DOHH2 (cell line): ENCODE data around the gene TCERG1.

Experiments
- H3F3A ChIP-seq: fragments of 200-600 bp; sonication (generic), shearing (Covaris generic); 2 replicates; pipeline ENCODE4 v1.6.0; 2016; ENCODE audit warnings: antibody characterized with exemption, mild to moderate bottlenecking; ENCODE audit not compliant: control insufficient read depth, insufficient read depth
- H3K27ac ChIP-seq: fragments of 200-600 bp; sonication (generic); 2 replicates; pipeline ENCODE4 v1.5.1; 2014; ENCODE audit warnings: low read depth, mild to moderate bottlenecking, low read length, moderate library complexity
- H3K27me3 ChIP-seq: fragments of 200-600 bp; sonication (generic); 2 replicates; pipeline ENCODE4 v1.6.1; 2014; ENCODE audit warnings: mild to moderate bottlenecking, low read length, mixed read lengths; ENCODE audit not compliant: control insufficient read depth
- H3K36me3 ChIP-seq: fragments of 200-600 bp; sonication (generic); 2 replicates; pipeline ENCODE4 v1.6.1; 2014; ENCODE audit warnings: mild to moderate bottlenecking, low read length, moderate library complexity, mixed read lengths; ENCODE audit not compliant: control insufficient read depth
- H3K4me1 ChIP-seq: fragments of 200-600 bp; sonication (generic); 2 replicates; pipeline ENCODE4 v1.6.1; 2014; ENCODE audit warnings: mild to moderate bottlenecking, low read length, mixed read lengths; ENCODE audit not compliant: control insufficient read depth
- H3K4me2 ChIP-seq: fragments of 200-600 bp; sonication (generic); 2 replicates; pipeline ENCODE4 v1.6.0; 2014; ENCODE audit warnings: mild to moderate bottlenecking, low read length, moderate library complexity
- H3K4me3 ChIP-seq: fragments of 200-600 bp; sonication (generic); 2 replicates; pipeline ENCODE4 v1.5.1; 2014; ENCODE audit warnings: mild to moderate bottlenecking, low read length, mixed read lengths
- H3K79me2 ChIP-seq: fragments of 200-600 bp; sonication (generic); 2 replicates; pipeline ENCODE4 v1.6.1; 2014; ENCODE audit warnings: mild to moderate bottlenecking, low read length, mixed read lengths; ENCODE audit not compliant: control insufficient read depth
- H3K9me2 ChIP-seq: fragments of 200-600 bp; sonication (generic); replicated peaks from 2 replicates; pipeline ENCODE4 v1.6.1; 2014; ENCODE audit warnings: mild to moderate bottlenecking, low read length, mixed read lengths; ENCODE audit not compliant: control insufficient read depth
- H3K9me3 ChIP-seq: fragments of 200-600 bp; sonication (generic); 2 replicates; pipeline ENCODE4 v1.6.1; 2014; ENCODE audit warnings: antibody characterized with exemption, low read length, mixed read lengths; ENCODE audit not compliant: control insufficient read depth, insufficient read depth
- H4K20me1 ChIP-seq: fragments of 200-600 bp; sonication (generic); 2 replicates; pipeline ENCODE4 v1.6.0; 2014; ENCODE audit warnings: low read depth, mild to moderate bottlenecking, antibody characterized with exemption, low read length, moderate library complexity; ENCODE audit not compliant: control insufficient read depth, insufficient read depth
- EZH2phosphoT487 ChIP-seq: fragments of 200-600 bp; sonication (generic); IDR thresholded peaks from 2 replicates; pipeline ENCODE4 v1.6.1; 2017; ENCODE audit warnings: borderline replicate concordance, mild to moderate bottlenecking, antibody characterized with exemption, low read length, moderate library complexity, mixed read lengths
- TF ChIP-seq, protein P1 (sequence below): fragments of 200-600 bp; sonication (generic); IDR thresholded peaks from one replicate; pipeline ENCODE4 v1.5.1; 2014; ENCODE audit warnings: antibody characterized with exemption, mild to moderate bottlenecking, low read depth, low read length; ENCODE audit not compliant: poor library complexity, severe bottlenecking

The TCERG1 gene

DNA sequence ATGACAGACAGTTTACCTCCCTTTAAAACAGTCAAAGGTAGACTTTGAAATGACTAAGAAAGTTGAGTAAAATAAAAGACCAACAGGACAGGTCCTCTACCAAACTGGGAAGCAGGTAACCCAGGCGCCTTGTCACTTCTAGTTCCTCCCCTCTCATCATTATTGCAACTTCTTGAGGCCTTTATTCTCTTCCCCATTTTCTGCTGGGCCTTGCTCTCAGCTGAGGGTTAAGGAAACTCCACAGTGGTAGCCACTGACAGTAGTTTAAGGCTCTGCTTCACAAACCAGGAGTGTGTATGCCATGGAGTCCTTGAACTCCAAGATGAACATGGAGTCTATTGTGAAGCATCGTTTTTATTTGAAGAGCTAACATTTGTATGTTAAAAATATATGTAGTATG lies 36.9 kb upstream of the TCERG1 start:
- Histone ChIP-seq H3K9me3 (no peaks in the 10 kb centered on the region), H4K20me1 (no peaks in the 10 kb centered on the region), H3K4me1 (no peaks in the 10 kb centered on the region), H3K4me3 (no peak overlapping the region), H3K9me2 (no peaks in the 10 kb centered on the region), H3K27me3 (no peaks in the 10 kb centered on the region), H3K27ac (no peak overlapping the region), H3K79me2 (no peaks in the 10 kb centered on the region), H3K4me2 (no peak overlapping the region), H3F3A (no peaks in the 10 kb centered on the region), H3K36me3 (no peaks in the 10 kb centered on the region)
- TF ChIP-seq, protein P1, sequence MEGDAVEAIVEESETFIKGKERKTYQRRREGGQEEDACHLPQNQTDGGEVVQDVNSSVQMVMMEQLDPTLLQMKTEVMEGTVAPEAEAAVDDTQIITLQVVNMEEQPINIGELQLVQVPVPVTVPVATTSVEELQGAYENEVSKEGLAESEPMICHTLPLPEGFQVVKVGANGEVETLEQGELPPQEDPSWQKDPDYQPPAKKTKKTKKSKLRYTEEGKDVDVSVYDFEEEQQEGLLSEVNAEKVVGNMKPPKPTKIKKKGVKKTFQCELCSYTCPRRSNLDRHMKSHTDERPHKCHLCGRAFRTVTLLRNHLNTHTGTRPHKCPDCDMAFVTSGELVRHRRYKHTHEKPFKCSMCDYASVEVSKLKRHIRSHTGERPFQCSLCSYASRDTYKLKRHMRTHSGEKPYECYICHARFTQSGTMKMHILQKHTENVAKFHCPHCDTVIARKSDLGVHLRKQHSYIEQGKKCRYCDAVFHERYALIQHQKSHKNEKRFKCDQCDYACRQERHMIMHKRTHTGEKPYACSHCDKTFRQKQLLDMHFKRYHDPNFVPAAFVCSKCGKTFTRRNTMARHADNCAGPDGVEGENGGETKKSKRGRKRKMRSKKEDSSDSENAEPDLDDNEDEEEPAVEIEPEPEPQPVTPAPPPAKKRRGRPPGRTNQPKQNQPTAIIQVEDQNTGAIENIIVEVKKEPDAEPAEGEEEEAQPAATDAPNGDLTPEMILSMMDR: no peak
- no peak for TF ChIP-seq EZH2phosphoT487

DNA sequence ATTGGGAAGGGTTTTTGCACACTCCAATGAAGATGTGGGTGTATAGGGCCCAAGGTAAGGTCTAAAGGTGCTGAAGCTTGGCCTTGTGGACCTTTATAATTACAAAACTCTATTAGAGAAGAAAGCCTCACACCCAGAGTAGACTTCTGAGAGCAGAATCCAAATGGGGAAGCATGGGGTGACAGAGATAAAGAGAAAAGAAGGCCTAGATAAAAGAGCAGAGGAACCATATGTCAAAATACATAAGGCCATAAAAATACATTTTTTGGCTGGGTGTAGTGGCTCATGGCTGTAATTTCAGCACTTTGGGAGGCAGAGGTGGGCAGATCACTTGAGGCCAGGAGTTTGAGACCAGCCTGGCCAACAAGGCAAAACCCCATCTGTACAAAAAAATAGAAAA lies 27.4 kb upstream of the TCERG1 start:
- Histone ChIP-seq H3K4me2 (no peak overlapping the region), H3F3A (no peaks in the 10 kb centered on the region), H3K27ac (no peak overlapping the region), H3K27me3 (no peaks in the 10 kb centered on the region; the same call in 1 of the 2 replicates), H3K79me2 (no peaks in the 10 kb centered on the region), H3K4me3 (no peak overlapping the region), H3K4me1 (no peaks in the 10 kb centered on the region), H3K9me2 (no peaks in the 10 kb centered on the region), H3K9me3 (no peaks in the 10 kb centered on the region), H3K36me3 (no peaks in the 10 kb centered on the region), H4K20me1 (no peaks in the 10 kb centered on the region)
- TF ChIP-seq, protein P1: no peak
- TF ChIP-seq EZH2phosphoT487: no peak

DNA sequence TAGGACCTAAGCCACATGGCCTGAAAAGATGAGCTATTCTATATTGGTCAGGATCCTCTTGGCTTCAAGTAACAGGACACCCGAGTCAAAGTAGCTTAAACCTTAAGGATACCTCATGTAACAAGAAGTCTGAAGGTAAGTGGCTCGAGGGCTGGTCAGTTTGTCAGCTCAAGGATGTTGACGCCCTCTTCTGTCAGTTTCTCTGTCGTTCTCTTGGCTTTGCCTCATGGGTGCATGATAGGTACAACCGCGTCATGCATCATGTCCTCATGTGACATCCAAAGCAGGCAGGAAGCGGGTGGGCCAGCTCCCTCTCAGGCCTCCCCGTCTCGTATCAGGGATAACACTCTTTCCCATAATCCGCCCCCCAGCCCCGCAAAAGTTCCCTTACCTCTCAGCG lies 22.1 kb upstream of the TCERG1 start:
- Histone ChIP-seq H3K36me3 (no peaks in the 10 kb centered on the region), H3F3A (no peaks in the 10 kb centered on the region), H3K27me3 (no peaks in the 10 kb centered on the region; the same call in 1 of the 2 replicates), H3K4me1 (peaks cover 15% of the 10 kb centered on the region), H3K27ac (no peak overlapping the region), H3K9me3 (no peaks in the 10 kb centered on the region), H4K20me1 (no peaks in the 10 kb centered on the region), H3K4me2 (no peak overlapping the region), H3K9me2 (no peaks in the 10 kb centered on the region), H3K79me2 (no peaks in the 10 kb centered on the region), H3K4me3 (no peak overlapping the region)
- no peak for TF ChIP-seq EZH2phosphoT487
- TF ChIP-seq, protein P1: no peak
